HEK293 (cell line): ENCODE data around the gene MBNL3.

Source experiments
- CTCF ChIA-PET: fragments of 350-600 bp; formaldehyde crosslinking; extraction: SDS; loops from one replicate; lab custom pipeline; 2021; ENCODE audit warnings: antibody characterized with exemption; lab: Yijun Ruan, JAX
- POLR2A ChIA-PET: fragments of 300-600 bp; formaldehyde crosslinking; extraction: SDS; loops from one replicate; lab custom pipeline; 2020; ENCODE audit warnings: antibody characterized with exemption, inconsistent platforms; lab: Yijun Ruan, JAX
- H3K27ac ChIP-seq: fragments of 200-500 bp; sonication (Bioruptor generic); 2 replicates; pipeline ENCODE4 v1.5.1; 2014; ENCODE audit warnings: low read depth, low read length, control low read depth, inconsistent platforms; ENCODE audit errors: extremely low read depth
- H3K36me3 ChIP-seq, 2 experiments: fragments of 200-500 bp in 1 of 2; sonication (Bioruptor generic) in 1 of 2; 1 replicate in 1 of 2; 2 replicates in 1 of 2; pipeline ENCODE4 v1.5.1; 2014 to 2017; ENCODE audit warnings: inconsistent platforms in 2 of 2, low read length in 2 of 2; ENCODE audit not compliant: control insufficient read depth in 2 of 2, insufficient read depth in 1 of 2
- H3K4me1 ChIP-seq: fragments of 200-500 bp; sonication (Bioruptor generic); 2 replicates; pipeline ENCODE4 v1.5.1; 2014; ENCODE audit warnings: mild to moderate bottlenecking, low read length, inconsistent platforms; ENCODE audit not compliant: control insufficient read depth, insufficient read depth
- H3K4me3 ChIP-seq: 2 replicates; pipeline ENCODE4 v1.5.1; 2011; ENCODE audit warnings: low read depth, mild to moderate bottlenecking, control low read depth, low read length, moderate library complexity
- H3K9me3 ChIP-seq: fragments of 200-500 bp; sonication (Bioruptor generic); 2 replicates; pipeline ENCODE4 v1.5.1; 2014; ENCODE audit warnings: low read depth, low read length, inconsistent platforms; ENCODE audit not compliant: control insufficient read depth, insufficient read depth
- HOXD13 ChIP-seq: sonication (generic); formaldehyde crosslinking; IDR thresholded peaks from 2 replicates; pipeline ENCODE4 v1.8.0; 2022; ENCODE audit warnings: missing genetic modification reagents, borderline replicate concordance
- KLF7 ChIP-seq: fragments of 450-650 bp; formaldehyde crosslinking; IDR thresholded peaks from 2 replicates; pipeline ENCODE4 v1.5.1; 2016; ENCODE audit warnings: missing biosample characterization, missing genetic modification characterization, borderline replicate concordance
- OVOL3 ChIP-seq: fragments of 450-650 bp; formaldehyde crosslinking; IDR thresholded peaks from 2 replicates; pipeline ENCODE4 v1.5.1; 2016; ENCODE audit warnings: missing biosample characterization, missing genetic modification characterization
- SALL2 ChIP-seq: fragments of 450-650 bp; formaldehyde crosslinking; IDR thresholded peaks from 2 replicates; pipeline ENCODE4 v1.5.0; 2017; ENCODE audit warnings: missing biosample characterization, mild to moderate bottlenecking, missing genetic modification characterization, borderline replicate concordance
- SCRT1 ChIP-seq: fragments of 450-650 bp; formaldehyde crosslinking; IDR thresholded peaks from 2 replicates; pipeline ENCODE4 v1.5.1; 2016; ENCODE audit warnings: missing biosample characterization, missing genetic modification characterization, borderline replicate concordance
- SETDB1 ChIP-seq: IDR thresholded peaks from one replicate; pipeline ENCODE4 v1.6.1; 2017; ENCODE audit warnings: mild to moderate bottlenecking, low read length, moderate library complexity, mixed read lengths; ENCODE audit not compliant: insufficient read length
- SP3 ChIP-seq: fragments of 450-650 bp; formaldehyde crosslinking; IDR thresholded peaks from 2 replicates; pipeline ENCODE4 v1.5.1; 2016; ENCODE audit warnings: missing biosample characterization, missing genetic modification characterization
- ZBTB48 ChIP-seq: fragments of 450-650 bp; formaldehyde crosslinking; IDR thresholded peaks from 2 replicates; pipeline ENCODE4 v1.5.1; 2016; ENCODE audit warnings: missing biosample characterization, missing genetic modification characterization
- ZNF148 ChIP-seq: fragments of 450-650 bp; formaldehyde crosslinking; IDR thresholded peaks from 2 replicates; pipeline ENCODE4 v1.5.0; 2017; ENCODE audit warnings: missing biosample characterization, missing genetic modification characterization, borderline replicate concordance
- ZNF174 ChIP-seq: fragments of 450-650 bp; formaldehyde crosslinking; IDR thresholded peaks from 2 replicates; pipeline ENCODE4 v1.5.0; 2017; ENCODE audit warnings: missing biosample characterization, mild to moderate bottlenecking, missing genetic modification characterization
- ZNF175 ChIP-seq: fragments of 450-650 bp; formaldehyde crosslinking; IDR thresholded peaks from 2 replicates; pipeline ENCODE4 v1.5.1; 2016; ENCODE audit warnings: missing biosample characterization, missing genetic modification characterization
- ZNF211 ChIP-seq: fragments of 450-650 bp; formaldehyde crosslinking; IDR thresholded peaks from 2 replicates; pipeline ENCODE4 v1.5.1; 2016; ENCODE audit warnings: low read depth, missing biosample characterization, missing genetic modification characterization
- ZNF426 ChIP-seq: fragments of 450-650 bp; formaldehyde crosslinking; IDR thresholded peaks from 2 replicates; pipeline ENCODE4 v1.5.1; 2017; ENCODE audit warnings: missing biosample characterization, missing genetic modification characterization, mild to moderate bottlenecking, inconsistent platforms, moderate library complexity
- ZNF48 ChIP-seq: fragments of 450-650 bp; formaldehyde crosslinking; IDR thresholded peaks from 2 replicates; pipeline ENCODE4 v1.5.1; 2016; ENCODE audit warnings: missing biosample characterization, missing genetic modification characterization
- ZNF514 ChIP-seq: fragments of 450-650 bp; formaldehyde crosslinking; IDR thresholded peaks from 2 replicates; pipeline ENCODE4 v1.5.1; 2016; ENCODE audit warnings: missing biosample characterization, missing genetic modification characterization
- ZNF558 ChIP-seq: fragments of 450-650 bp; formaldehyde crosslinking; IDR thresholded peaks from 2 replicates; pipeline ENCODE4 v1.5.1; 2016; ENCODE audit warnings: missing biosample characterization, missing genetic modification characterization
- ZNF561 ChIP-seq: fragments of 450-650 bp; IDR thresholded peaks from 2 replicates; pipeline ENCODE4 v1.5.1; 2018; ENCODE audit warnings: missing biosample characterization, missing genetic modification characterization, borderline replicate concordance
- ZNF596 ChIP-seq: fragments of 450-650 bp; IDR thresholded peaks from 2 replicates; pipeline ENCODE4 v1.5.0; 2018; ENCODE audit warnings: missing biosample characterization, mild to moderate bottlenecking, missing genetic modification characterization, moderate library complexity
- ZNF610 ChIP-seq: fragments of 450-650 bp; formaldehyde crosslinking; IDR thresholded peaks from 2 replicates; pipeline ENCODE4 v1.5.1; 2016; ENCODE audit warnings: missing biosample characterization, missing genetic modification characterization, borderline replicate concordance
- ZNF626 ChIP-seq: fragments of 450-650 bp; sonication (Bioruptor Pico); formaldehyde crosslinking; IDR thresholded peaks from 2 replicates; pipeline ENCODE4 v1.5.1; 2018; ENCODE audit warnings: missing biosample characterization, missing genetic modification characterization, inconsistent platforms
- ZNF670 ChIP-seq: fragments of 450-650 bp; formaldehyde crosslinking; IDR thresholded peaks from 2 replicates; pipeline ENCODE4 v1.5.1; 2016; ENCODE audit warnings: missing biosample characterization, missing genetic modification characterization, low read depth
- ZNF704 ChIP-seq: fragments of 450-650 bp; formaldehyde crosslinking; IDR thresholded peaks from 2 replicates; pipeline ENCODE4 v1.5.1; 2016; ENCODE audit warnings: missing biosample characterization, missing genetic modification characterization
- ZNF830 ChIP-seq: fragments of 450-650 bp; IDR thresholded peaks from 2 replicates; pipeline ENCODE4 v1.5.0; 2018; ENCODE audit warnings: missing biosample characterization, missing genetic modification characterization, low read depth, mild to moderate bottlenecking, moderate library complexity
- ZNF837 ChIP-seq: fragments of 450-650 bp; formaldehyde crosslinking; IDR thresholded peaks from 2 replicates; pipeline ENCODE4 v1.5.1; 2016; ENCODE audit warnings: missing biosample characterization, missing genetic modification characterization
- ZSCAN30 ChIP-seq: fragments of 450-650 bp; IDR thresholded peaks from 2 replicates; pipeline ENCODE4 v1.5.1; 2018; ENCODE audit warnings: missing biosample characterization, mild to moderate bottlenecking, missing genetic modification characterization, moderate library complexity

MBNL3 gene

DNA sequence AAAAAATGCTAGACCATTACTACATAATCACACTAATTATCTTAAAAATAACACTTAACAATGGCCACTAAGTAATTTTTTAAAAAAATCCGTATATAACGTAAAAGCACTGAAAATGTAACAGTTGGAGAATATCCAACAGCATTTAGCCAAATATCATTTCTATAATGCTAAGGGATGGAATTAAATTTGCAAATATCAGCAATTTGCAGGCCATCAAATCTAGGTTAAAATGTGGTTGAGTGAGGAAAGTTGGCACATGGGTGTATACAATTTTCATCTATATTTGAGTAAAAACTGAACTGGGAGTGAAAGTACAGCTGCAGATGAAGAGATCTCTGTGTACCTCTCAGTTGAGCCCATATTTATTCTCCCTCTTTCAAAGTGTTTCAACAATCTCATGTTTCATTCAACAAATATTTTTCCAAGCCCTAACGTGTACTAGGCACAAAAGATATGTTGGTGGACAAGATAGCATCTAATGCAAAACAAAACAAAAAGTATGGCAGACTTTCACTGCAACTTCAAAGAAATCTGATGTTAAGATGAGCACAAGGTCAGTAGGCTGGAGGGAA is 63.0 kb downstream of the MBNL3 start:
- Histone ChIP-seq H3K4me3 (no peak overlapping the region), H3K27ac (no peak overlapping the region), H3K9me3 (no peaks in the 10 kb centered on the region), H3K4me1 (no peaks in the 10 kb centered on the region), H3K36me3 (no peaks in the 10 kb centered on the region)
- POLR2A ChIA-PET, result no interaction called here
- TF ChIP-seq ZNF48 (tag by site-specific recombination), result no peak
- no peak for TF ChIP-seq ZNF596
- TF ChIP-seq KLF7 (tag by site-specific recombination), result no peak
- TF ChIP-seq SETDB1, result no peak
- TF ChIP-seq ZBTB48 (tag by site-specific recombination), result no peak
- no peak for TF ChIP-seq SCRT1 (tag by site-specific recombination)
- TF ChIP-seq OVOL3 (tag by site-specific recombination), result no peak
- no peak for TF ChIP-seq SALL2 (tag by site-specific recombination)
- TF ChIP-seq ZNF610 (tag by site-specific recombination), result no peak
- no peak for TF ChIP-seq ZNF174 (tag by site-specific recombination)
- no peak for TF ChIP-seq ZNF514 (tag by site-specific recombination)
- no peak for TF ChIP-seq ZNF626 (tag by site-specific recombination)
- CTCF ChIA-PET, result interaction anchor here (0.7 kb wide), 1 partner anchor 86 kb away, joined by 3 read pairs; no protein-coding TSS in a partner anchor

DNA sequence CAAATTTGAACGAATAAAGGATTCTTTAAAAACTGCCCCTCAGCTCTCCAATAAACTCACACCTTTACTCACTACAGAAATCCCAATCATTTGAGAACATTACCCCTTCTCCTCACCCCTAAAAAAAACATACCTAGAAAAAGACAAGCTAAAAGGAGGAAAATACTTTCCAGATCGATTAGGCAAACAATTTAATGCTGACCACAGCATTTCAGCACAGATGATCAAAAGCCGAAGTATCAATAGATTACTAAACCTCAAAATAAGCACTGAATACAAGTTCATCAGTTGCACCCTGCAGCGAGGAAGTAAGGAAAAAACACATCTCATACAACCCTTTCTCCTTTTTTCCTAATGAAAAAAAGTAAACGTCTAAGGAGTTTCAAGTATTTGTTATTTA is 65.5 kb downstream of the MBNL3 start:
- POLR2A ChIA-PET, result no interaction called here
- TF ChIP-seq ZNF837 (tag by site-specific recombination) (no peak), SP3 (tag by site-specific recombination) (no peak), ZNF558 (tag by site-specific recombination) (no peak), ZNF426 (no peak), ZNF175 (tag by site-specific recombination) (no peak)
- Histone ChIP-seq H3K4me1 (no peaks in the 10 kb centered on the region), H3K9me3 (no peaks in the 10 kb centered on the region), H3K36me3 (no peaks in the 10 kb centered on the region), H3K4me3 (no peak overlapping the region), H3K27ac (no peak overlapping the region)
- CTCF ChIA-PET, result interaction anchor here (0.7 kb wide), 1 partner anchor 94 kb away, joined by 3 read pairs; no protein-coding TSS in a partner anchor

GRCh38 chrX:132415012-132415411 is 73.8 kb downstream of the MBNL3 start:
- POLR2A ChIA-PET, result no interaction called here
- Histone ChIP-seq H3K9me3 (no peaks in the 10 kb centered on the region), H3K4me3 (no peak overlapping the region), H3K4me1 (no peaks in the 10 kb centered on the region)
- no peak for TF ChIP-seq ZSCAN30 (tag by site-specific recombination)
- no peak for TF ChIP-seq ZNF211 (tag by site-specific recombination)
- TF ChIP-seq ZNF830 (tag by site-specific recombination), result no peak
- no peak for TF ChIP-seq HOXD13 (CRISPR knock-in tag)
- TF ChIP-seq ZNF561 (tag by site-specific recombination), result no peak
- TF ChIP-seq ZNF704, result no peak
- no peak for TF ChIP-seq KLF7 (tag by site-specific recombination)
- TF ChIP-seq ZNF670 (tag by site-specific recombination), result no peak
- TF ChIP-seq ZNF148 (tag by site-specific recombination), result no peak
- TF ChIP-seq, all 188 proteins: peak for 0
- no peaks in the 10 kb centered on the region for H3K36me3 ChIP-seq
- no peak overlapping the region for H3K27ac ChIP-seq
- CTCF ChIA-PET, result no interaction called here
